HG03196 (cell line): ENCODE measurements around the gene KRT33A.

Source experiments
- ATAC-seq: cut with Tn5 transposase; IDR thresholded peaks from one replicate; pipeline ENCODE4 v1.9.1; 2021; ENCODE audit not compliant: unreplicated experiment

KRT33A gene

DNA sequence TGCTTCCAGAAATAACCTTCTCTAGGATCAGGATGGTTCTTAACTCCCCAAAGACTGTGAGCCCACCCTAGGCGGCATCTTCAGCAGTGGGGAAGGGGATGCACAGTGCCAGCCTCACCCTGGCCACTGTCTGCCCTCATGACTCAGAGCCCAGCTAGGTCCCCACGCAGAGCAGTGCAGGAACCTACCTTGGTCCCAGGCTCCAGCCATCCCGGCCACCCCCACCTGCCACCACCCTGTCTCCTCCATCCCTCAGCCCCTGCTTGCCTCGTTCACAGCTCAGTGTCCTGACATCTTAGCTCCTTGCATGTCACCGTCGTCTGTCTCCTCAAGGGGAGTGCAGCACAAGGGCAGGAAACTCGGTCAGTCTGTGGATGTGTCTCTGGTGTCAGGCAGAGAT, 19.0 kb downstream of the KRT33A start:
- no peak for ATAC-seq

DNA sequence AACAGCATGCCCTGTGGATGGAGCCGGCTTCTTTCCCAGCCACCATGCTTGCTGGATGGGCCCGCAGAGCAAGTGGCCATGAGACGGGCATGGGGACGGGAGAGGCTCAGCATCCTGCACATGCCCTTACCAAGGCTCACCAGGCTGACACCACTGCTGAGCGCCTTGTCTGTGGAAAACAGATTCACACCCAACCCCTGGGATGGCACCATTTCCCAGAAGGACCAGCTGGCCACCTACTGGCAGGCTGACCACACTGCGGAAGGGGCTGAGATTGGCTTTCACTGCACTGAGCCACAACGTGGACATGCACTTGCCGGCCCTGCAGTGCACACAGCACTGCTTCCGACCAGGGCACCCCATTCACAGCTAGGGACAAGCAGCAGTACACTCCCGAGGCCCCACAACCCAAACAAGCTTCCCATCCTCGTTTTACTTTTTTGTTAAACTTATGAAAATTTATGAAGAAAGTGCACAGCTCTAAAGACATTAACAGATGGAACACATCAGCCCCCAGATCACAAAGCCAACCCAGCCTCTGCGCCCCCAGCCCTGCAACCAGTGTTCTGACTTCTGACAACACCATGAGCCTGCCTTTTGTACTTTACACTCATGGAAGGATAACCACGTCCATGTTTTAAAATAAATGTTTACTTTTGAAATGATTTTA, 21.2 kb downstream of the KRT33A start:
- no peak for ATAC-seq

DNA sequence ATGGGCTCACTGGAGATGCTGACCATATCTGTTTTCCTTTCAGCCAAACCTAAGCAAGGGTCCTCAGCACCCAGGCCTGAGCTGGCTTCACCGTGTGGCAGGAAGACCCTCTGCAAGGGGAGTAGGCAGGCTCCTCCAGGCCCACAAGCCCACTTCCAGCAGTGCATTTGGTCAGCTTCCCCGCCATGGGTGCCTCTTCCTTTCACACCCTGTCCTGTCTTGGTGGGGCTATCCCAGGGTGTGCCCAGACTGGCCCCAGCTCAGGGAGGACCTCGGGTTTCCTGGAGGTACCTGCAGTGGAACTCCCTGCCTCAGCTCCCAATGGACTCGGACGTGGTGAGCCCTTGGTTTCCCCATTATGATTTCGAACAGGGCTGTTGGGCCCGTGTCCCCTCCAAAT, 22.4 kb downstream of the KRT33A start:
- ATAC-seq: no peak

DNA sequence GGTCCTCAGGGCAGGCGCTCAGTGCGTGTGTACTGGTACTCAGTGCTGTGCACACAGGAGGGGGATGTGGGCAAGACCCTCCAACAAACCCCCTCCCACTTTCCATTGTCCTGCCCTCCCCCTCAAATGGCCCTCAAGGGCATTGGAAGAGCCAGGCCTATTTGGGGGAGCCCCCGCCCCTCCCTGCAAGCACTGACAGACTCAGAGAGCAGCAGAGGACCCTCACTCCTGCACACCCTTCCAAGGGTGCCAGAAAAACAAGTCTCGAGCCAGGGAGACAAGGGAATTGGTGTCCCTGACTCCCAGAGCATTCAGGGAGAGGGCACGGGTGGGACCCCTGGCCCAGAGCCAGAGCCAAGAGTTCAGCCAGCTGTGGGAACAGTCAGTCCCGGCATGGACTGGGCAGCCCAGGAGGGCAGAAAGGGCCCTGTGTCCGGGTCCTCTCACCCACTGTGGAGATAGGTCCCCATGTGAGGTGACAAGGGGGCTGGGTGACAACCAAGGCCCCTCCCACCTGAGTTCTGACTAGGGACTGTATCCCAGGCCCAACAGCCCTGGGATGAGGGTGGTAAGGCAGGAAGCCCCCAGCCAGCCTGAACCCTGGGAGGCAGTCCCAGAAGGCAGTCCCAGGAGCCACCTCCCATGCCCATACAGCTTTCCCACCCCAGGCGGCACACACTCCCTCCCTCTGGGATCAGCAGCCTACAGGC, 23.1 kb downstream of the KRT33A start:
- ATAC-seq: no peak

DNA sequence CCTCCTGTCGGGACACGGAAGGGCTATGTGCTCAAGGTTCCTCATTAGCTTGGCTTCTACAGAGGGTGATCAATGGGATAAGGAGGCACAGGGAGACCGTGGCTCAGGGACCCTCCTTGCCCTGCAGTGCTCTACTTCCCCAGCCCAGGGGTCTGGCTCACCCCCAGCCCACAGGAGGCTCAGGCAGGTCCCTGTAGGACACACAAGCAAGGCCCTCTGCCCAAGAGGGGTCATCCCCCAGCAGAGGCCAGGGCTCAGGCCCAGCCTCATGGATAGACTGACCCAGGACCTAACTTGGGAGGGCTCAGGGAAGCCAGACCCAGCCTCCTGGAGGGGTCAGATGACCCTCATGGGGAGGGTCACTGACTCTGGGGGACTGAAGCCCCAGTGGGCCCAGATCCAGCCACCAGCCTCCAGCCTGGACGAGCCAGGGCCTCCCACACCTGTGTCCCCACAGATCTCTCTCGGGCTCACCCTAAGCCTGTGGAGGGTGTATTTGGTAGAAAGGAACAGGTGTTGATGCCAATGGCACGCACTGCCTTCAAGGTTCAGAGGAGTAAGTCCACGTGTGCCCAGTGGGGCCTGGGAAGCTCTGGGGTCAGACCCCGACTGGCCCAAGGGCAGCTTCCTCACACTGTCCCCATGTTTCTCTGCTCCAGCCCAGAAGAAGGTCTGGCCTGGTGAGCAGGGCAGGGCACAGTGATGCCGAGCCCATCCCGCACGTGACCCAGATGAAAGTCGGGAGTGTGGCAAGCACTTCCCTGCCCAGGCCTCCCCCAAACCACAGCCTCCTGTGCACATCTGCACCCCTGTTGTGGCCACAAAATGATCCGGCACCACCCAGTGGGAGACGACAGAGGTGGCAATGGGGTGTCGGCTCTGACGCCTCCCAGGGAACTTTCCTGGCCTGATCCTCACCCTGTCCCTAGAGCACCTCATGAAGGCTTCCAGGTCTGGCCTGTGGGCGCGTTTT, 24.2 kb downstream of the KRT33A start:
- no peak for ATAC-seq

DNA sequence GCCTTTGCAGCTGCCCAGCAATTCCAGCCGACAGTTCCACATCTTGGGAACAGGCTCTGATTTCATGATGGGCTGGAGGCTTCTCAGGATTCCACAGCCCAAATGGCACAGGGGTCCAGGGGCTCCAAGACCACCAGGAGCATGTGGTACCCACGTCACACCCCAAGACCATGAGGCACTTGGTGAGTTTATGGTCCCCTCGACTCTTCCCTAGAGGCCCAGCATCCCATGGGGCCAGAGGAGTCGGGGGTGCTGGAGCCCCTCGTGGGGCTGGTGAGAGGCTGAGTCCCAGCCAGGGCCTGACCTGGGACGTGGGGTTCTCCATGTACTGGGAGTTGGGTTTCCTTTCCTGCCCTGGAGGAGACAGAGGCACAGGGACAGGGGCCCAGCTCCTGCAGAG, 25.0 kb downstream of the KRT33A start:
- no peak for ATAC-seq

DNA sequence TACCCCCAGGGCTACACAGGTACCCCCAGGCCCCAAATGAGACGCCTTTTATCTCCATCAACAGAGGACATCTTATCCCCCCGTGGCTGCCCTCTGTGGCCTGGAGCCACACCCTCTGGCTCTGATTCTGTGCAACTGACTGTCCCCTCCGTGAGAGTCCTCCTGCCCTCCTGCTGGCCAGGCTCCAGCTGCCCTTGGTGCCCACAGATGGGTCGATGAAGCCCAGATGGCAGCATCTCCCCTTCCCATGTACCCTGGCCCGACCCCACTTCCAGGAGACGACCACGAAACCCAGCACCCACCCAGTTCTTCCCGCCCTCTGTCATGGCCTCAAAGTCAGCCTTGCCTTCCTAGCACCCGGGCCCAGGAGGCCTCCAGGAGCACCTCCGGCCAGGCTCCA, 25.5 kb downstream of the KRT33A start:
- ATAC-seq: no peak

DNA sequence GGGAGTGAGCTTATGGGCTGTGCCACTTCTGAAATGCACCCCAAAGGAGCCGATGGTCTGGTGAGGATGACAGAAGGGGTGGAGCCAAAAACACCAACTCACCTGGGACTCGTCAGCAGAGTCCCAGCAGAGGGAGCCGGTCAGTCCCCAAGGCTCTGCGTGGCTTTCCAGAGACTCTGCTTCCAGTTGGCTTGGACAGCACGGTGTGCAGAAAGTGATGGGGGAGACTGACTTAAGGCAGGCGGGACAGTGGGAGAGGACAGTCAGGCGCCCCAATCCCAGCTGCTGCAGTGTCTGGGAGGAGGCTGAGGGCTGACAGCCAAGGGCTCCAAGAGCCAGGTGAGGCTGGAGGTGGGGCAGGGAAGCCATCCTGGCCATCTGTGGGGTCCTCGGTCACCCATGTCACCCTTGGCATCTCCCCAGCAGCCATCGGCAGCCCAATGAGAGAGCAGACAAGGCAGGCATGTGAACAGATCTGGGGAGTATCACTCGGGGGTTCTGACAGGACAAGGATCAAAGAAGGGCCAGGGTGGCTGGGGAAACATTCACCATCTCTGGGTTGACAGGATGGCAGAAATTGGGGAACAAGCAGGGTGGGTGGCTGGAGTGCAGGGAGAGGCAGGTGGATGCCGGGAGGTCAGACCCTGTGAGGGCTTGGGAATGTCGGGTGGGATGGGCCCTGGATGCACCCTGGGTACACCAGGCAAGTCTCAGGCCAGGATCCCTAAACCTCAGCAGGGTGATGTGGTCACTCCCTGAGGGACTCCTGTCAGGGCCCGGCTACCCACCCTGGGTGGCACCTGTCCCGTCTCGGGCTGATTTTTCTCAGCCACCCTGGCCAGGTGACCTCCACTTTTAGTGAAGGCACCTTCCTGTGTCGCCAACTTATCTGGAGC, 26.2 kb downstream of the KRT33A start:
- no peak for ATAC-seq

DNA sequence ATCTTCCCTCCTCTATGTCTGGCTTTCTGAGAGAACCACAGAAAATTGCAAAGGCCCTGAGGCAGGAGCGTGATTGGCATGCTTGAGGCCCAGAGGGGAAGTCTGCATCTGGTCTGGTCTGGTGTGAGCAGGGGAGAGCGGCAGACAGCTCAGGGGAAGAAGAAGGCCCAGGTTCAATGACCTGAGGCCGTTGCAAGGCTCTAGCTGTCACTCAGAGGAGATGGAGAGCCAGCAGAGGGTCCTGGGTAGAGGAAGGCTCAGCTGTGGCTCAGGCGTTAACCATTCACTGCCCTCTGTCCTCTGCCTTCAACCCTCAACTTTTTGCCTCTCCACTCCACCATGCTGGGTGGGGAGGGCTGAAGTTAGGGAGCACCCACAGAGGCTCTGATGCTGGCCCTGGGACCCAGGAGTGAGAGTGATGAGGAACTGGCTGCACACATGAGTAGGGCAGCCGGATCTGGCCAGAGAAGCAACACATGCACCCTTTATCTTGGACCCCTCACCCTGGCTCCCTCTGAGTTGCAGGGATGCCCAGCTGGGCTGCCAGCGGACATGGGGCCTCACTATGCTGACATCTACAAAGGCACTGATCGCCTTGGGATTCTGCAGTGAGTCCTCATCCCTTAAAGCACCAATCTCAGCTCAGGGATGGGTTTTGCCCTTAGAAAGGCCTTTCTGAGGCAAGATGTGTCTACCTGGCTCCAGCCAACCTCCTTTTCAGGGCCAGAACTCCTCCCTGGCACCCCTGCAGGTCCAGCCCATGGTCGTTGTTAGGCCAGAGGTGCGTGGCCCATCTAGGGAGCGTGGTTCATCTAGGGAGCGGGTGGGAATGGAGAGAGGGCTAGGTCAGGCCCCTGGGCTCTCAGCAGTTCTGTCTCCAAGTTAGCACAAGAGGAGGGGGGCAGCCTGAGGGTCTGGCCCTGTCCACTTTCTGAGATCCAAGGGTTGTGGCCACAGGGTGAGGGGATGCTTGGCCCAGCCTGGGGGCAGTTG, 27.4 kb downstream of the KRT33A start:
- no peak for ATAC-seq

DNA sequence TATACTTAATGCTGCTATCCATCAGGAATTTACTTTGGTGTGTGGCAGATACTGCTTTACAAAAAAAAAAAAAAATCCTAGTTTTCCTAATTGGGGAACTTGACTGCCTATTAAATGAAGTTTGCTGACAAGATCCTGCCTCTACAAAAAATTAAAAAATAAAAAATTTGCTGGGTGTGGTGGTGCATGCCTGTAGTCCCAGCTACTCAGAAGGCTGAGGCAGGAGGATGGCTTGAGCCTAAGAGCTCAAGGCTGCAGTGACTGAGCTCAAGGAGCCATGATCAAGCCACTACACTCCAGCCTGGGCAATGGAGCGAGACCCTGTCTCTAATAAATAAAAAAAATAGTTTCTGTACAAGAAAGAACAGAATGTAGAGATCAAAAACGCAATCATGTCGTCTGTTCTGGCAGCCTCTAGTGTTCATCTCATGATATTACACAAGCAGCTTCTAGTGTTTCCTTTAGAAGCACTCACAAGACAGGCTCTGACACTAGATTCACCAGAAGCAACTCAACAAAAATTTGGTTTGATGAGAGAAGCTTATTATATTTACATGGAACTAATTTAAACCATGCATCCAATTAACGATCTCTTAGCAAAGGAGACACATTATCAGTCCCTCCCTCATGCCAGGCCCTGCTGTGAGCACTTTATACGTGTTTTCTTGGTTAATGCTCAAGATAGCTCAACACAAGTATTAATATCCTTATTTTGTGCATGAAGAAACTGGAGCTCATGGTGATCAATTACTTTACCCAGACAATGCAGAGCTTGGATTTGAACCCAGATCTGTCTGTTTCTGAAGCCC, 28.3 kb downstream of the KRT33A start:
- ATAC-seq: no peak

DNA sequence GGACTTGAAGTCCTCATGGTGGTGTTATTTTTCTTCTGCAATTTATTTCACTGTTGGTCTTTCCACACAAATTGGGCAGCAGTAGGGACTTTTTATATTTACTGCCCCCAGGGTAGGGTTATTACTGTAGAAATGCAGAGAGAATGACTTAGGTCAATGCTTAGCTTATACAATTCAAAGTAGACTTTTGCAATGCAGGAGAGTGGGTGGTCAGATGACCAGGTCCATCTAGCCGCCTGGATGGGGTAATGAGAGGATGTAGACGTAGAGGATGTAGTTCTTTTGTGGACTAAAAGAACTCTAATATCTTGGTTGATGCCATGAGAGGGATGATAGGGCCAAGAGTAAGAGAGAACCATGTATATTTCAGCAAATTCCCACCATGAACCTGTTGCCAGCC, 32.4 kb downstream of the KRT33A start:
- no peak for ATAC-seq

DNA sequence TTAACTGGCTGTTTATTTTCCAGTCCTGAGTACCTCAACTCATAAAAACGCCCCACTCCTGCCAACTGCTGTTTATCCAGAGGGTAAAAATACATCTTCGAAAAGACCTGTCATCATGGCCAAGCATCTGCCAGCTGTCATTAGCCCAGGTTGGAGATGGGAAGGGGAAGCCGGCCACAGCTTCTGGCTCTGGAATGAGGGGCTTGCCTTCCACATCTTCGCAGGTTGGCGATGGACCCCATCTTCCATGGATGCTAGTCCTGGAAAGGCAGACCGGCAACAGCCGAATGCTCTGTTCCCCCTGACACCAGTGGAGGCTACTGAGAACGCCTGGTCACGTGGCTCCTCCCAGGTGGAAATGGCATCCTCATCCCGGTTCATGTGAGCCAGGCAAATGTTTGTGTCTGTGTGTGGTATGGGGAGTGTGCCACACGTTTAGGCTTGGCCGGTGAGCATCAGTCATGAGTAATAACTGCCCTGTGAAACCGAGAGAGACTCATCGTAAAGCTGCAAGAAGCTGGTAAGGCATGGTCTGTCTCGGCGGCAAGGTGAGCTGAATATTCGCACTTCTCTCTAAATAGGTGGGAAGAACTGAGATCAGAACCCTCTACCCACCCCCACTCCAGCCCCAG, 34.7 kb downstream of the KRT33A start:
- ATAC-seq: no peak

DNA sequence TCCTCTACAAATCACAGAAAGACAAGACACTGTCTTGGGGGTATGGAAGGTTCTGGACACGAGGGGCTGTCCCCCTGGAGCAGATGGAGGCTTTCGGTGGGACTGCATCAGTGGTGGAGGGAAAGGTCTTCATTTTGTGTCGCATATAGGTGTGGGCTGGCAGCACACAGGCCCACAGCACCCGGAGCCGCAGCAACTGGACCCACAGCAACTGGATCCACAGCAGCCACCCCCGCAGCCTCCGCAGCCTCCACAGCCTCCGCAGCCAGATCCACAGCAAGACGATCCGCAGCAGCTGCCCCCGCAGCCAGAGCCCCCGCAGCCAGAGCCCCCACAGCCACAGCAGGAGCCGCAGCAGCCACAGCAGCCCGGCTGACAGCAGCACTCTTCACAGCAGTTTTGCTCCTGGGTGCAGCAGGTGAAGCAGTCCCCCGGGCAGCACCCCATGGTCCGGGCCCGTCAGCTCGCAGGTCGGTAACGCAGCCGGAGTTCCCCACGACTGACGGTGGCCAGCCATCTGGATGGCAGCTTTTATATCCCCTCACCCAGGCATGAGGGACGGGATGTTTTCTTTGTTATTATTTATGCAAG, 35.3 kb downstream of the KRT33A start, which contains the start of gene KRTAP17-1:
Gene KRTAP17-1, minus strand, starts transcription at position 507 of the 591 bp plus-strand sequence. Its CDS starts 60 bp downstream, at position 447.
- ATAC-seq: no peak

DNA sequence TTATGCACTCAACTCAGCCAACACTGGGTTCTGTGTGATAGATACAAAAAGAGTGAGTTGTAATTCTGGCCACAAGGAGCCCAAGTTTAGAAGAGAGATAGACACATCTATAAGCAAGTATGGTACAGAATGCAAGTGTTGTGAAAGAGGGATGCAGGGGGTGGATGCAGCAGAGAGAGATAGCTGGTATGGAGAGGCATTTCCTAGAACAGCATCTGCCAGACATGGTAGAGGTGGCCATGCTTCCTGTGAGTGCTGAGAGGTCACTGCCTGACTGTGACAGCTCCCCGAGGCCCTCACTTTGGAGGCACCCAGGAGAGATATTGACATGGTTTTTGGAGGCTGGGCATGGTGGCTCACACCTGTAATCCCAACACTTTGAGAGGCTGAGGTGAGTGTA, 39.5 kb downstream of the KRT33A start:
- ATAC-seq: no peak

DNA sequence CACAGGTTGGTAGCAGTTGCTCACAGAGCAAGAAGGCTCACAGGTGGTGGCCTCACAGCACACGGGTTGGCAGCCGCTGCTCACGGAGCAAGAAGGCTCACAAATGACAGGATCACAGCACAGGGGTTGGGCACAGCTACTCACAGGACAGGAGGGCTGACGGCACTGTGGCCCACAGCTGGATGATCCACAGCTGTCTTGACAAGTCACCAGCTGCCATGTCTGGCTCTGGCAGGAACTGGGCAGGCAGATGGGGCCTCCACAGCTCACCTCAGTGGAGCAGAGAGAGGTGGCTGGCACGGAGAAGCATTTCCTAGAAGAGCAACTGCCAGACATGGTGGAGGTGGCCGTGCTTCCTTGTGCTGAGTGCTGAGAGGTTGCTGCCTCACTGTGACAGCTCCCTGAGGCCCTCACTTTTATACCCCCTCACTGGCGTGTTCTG, 41.7 kb downstream of the KRT33A start, which contains the start of gene KRTAP16-1:
Gene KRTAP16-1, minus strand, starts transcription at position 392 of the 442 bp plus-strand sequence. Its CDS starts 56 bp downstream, at position 336.
- peak; percentile 26 for ATAC-seq

DNA sequence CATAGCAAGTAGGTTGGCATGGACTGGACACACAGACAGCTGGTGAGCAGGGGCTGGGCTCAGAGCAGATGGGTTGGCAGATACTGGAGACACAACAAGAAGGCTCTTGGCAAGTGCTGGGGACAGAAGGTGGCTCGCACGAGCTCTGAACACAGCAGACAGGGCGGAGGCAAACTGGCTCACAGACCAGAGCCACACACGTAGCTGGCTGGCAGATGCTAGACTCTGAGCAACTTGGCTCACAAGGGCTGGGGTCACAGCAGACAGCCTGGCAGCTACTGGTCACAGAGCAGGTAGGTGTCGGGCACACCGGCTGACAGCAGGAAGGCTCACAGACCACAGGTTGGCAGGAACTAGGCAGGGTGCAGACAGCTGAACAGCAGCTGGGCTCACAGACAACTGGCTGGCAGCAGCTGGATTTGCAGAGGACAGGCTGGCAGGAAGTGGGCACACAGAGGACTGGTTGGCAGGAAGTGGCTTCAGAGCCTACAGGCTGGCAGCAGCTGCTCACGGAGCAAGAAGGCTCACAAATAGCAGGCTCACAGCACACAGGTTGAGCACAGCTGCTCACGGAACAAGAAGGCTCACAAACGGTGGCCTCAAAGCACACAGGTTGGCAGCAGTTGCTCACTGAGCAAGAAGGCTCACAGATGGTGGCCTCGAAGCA, 42.2 kb downstream of the KRT33A start:
- ATAC-seq: peak; percentile 60

DNA sequence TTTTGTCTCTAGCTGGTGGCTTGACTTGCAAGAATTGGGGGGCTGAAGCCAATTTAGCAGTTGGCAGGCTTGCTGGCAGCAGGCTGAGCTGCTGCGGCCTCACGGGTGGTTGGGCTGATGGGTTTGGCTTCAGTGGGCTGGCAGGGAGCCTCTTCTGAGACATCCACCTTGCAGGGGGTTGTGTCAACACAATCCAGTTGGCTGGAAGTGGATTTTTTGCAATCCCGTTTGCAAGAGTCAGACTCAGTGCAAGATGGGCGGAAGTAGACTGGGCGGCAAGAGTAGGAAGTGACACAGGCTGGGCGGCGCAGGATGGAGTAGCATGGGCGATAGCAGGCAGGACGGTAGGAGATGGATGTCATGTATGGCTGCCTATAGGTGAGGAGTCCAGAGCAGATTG, 43.0 kb downstream of the KRT33A start:
- ATAC-seq: no peak
